CD4-positive, alpha-beta T cell treated with Interleukin-15 for 4 hours (primary cell): ENCODE data around the gene MRPS25.

ENCODE experiments used
- DNase-seq: peaks from one replicate; pipeline ENCODE4 v3.0.0-alpha.2; 2020; ENCODE audit warnings: low spot score

The MRPS25 gene

DNA sequence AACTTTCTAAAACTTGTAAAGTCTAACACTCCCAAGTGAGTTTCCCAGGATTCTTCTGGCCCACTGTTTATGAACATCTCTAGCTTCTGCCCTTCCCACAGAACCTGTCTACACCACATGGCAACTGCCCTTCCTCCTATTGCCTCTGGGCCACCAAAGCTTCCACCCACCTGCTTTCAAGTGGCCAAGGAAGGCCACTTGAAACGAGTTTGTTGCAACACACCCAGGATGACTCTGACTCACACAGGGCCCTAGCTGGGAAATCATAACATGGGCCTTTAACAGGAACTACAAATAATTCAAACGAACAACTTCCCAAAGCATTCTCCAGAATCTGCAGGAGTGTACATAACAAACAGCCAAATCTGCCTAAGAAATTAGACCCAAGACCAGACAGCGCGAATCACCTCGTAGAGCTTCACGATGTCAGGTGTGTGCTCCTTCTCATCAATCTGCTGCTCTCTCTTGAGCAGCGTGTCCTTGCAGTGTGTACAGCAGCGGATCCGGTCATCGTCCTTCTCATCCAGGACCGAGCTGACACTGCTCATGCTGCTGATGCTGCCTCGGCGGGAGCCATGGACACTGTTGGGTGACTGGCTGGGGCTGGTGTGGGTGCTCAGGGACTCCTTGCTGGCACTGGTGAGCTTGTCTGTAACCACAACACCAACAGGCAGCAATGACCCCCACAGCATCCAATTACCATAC is 17.0 kb upstream of the MRPS25 start:
- DNase-seq, result no peak

DNA sequence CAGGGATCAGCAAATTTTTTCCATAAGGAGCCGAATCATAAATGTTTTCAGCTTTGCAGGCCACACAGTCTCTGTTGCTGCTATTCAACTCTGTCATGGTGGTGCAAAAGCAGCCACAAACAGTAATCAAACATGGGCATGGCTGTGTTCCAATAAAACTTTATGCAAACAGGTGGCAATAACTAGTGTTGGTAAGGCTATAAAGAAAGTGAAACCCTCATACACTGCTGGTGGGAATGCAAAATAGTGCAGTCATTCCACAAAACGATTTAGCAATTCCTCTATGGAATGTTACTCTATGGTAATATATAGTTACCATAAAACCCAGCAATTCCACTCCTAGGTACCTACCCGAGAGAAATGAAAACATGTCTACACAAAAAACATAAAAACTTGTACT is 14.0 kb upstream of the MRPS25 start:
- DNase-seq, result no peak

DNA sequence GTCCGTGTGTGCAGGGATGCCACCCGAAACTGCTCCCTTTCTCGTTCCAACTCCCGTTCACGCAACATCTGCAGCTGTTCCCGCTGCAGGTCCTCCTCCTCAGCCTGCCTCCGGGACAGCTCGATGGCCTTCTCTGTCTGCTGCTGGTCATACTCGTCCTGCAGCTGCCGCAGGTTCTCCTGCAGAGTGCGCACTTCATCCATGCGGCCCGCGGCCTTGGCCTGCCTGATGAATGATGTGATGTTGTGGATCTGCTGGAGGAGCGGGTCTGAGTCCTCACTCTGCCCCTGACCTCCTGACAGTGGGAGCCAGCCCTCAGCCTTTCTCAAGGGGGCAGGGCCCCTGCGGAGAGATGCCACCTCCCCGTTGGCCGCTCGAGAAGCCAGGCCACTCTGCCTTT is 9.4 kb upstream of the MRPS25 start:
- no peak for DNase-seq

DNA sequence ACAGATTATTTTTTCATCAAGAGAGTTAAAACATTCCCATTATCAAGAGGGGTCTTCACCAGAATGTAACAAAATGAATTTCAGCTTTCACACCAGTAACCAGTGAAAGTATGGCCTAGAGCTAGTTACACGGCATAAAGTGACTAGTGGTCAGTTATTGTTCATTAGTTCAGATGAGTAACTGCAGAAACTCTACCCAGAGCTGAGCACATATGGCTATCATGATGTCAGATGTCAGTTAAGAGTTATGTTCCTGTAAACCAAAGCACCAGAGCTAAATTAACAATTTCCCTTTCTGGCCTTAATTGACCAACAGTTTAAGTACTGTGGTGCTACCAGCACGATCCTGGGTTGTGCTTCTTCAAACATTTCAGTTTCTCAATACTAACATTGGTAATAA is 6.6 kb upstream of the MRPS25 start:
- no peak for DNase-seq

DNA sequence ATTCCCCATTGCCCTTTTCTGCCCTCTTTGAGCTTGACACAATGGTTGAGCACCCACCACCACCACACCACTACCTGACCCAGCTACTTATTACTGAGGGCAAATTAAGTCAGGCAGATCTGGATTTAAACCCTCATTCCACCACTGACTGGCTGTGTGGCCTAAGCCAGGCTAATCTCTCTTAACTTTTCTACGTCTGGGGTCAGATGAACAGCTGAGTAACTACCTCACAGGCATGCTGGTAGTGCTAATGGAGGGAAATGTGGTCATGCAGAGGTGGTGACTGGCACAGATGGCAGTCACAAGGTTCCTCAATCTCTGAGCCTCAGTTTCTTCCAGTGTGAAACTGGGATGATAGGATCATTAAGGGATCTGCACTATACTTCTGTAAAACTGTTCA is 4.3 kb upstream of the MRPS25 start:
- no peak for DNase-seq

DNA sequence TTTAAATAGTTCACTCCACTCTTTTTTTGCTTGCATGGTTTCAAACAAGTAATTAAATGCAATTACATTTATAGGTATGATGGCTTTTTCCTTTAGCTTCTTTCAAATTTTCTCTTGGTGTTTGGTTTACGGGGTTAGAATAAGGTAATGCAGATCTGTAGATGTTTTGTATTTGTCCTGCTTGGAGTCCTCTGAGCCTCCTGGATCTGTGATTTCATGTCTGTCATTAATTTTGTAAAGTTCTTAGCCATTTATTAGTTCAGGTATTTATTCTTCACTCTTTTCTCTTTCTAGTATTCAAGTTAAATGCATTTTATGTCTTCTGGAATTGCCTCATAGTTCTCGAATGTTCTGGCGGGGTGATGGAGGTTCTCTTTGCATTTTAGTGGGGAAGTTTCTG is 1.4 kb upstream of the MRPS25 start:
- no peak for DNase-seq

DNA sequence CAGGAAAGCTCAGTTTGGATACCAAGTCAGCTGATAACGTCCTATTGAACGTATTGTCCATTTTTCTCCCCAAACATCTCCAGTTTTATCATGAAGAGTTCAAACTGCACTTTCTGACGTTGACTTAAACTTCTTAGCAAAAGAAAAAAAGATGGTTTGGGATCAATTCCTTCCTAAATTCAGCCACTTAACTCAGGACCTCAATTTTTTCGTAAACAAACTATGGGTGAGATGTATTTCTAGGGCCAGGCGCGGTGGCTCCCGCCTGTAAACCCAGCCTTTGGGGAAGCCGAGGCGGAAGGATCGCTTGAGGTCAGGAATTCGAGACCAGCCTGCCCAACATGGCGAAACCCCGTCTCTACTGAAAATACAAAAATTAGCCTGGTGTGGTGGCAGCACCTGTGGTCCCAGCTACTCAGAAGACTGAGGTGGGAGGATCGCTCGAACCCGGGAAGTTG is 464 bp upstream of the MRPS25 start:
- no peak for DNase-seq

DNA sequence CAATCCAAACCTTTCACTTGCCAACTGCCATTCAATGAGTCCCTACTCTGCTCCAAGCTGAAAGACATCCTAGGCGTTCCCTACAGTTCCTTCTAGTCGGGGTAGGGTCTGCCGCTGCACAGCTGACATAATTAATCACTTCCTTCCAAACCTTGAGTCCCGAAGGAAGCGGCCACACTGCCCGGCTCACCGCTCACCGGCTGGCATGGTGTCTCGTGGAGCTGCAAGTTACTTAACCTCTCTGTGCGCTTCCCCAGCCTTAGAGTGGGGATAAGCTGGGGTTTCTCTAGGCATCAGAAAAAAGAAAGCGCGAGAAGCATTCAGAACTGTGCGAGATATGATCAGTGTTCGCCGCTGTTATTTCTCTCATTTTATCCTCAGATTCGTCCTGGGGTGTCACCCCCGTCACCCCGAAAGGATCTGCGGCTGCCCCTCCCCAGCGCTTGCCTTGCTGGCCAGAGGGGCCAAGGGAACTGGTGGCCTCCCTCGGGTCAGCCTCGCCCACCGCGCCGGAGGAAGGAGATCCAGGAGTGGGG is 748 bp downstream of the MRPS25 start:
- DNase-seq, result peak; percentile 9

DNA sequence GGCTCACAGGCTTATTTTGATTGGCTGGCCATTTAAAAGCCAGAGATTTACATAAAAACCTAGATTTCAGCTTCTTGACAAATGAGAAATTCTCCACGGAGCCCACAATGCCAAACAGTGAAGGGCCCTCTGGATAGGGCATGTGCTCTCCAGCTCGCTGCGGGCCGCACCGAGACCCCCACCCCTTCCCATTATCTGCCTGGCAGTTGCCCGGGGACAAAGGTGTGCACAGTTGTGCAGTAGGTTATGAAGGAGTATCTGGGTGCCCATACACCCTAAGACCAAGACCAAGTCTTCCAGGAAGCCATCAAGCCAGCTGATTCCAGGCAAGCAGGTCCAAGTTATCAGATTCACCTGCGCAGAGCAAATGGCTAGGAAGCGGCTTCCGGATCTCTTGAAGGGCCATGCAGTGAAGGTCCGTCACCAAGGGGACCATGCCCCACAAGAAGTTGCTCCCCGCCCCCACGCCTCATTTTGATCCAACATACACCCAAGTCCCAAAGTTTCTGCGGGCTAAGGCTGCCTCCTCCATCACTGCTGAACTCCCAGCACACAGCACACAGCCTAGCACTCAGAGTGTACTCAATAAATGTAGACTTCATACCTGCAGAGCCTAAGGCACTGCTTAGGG is 1.3 kb downstream of the MRPS25 start:
- DNase-seq, result no peak

DNA sequence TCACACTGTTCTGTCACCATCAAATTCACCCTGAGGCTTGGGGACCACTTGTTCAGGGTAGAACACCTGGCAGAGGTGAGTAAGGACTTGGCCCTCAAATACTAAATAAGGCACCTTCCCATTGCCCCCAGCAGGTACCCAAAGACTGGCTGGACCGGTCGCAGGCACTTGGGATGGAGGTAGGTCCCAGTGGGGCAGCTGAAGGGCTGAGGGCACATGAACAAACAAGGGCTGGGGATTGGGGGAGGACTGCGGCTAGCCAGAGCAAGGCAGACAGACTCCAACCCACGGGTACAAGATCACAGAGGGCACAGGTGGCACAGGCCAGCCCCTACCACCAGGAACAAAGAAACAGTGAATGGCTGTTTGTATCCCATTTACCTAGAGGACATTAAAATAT is 1.9 kb downstream of the MRPS25 start:
- DNase-seq, result no peak

DNA sequence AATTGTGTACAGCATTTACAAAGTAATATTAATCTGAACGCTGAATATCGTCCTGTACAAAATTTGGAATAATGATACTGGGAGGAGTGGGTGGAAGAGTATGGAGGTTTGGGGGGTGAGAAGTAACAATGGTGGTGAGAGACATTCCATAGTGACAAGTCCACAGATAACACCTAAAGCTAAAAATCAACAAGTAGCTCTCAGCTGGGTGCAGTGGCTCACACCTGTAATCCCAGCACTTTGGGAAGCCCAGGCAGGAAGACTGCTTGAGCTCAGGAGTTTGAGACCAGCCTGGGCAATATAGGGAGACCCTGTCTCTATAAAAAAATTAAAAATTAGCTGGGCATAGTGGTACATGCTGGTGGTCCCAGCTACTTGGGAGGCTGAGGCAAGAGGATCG is 5.1 kb downstream of the MRPS25 start:
- no peak for DNase-seq

DNA sequence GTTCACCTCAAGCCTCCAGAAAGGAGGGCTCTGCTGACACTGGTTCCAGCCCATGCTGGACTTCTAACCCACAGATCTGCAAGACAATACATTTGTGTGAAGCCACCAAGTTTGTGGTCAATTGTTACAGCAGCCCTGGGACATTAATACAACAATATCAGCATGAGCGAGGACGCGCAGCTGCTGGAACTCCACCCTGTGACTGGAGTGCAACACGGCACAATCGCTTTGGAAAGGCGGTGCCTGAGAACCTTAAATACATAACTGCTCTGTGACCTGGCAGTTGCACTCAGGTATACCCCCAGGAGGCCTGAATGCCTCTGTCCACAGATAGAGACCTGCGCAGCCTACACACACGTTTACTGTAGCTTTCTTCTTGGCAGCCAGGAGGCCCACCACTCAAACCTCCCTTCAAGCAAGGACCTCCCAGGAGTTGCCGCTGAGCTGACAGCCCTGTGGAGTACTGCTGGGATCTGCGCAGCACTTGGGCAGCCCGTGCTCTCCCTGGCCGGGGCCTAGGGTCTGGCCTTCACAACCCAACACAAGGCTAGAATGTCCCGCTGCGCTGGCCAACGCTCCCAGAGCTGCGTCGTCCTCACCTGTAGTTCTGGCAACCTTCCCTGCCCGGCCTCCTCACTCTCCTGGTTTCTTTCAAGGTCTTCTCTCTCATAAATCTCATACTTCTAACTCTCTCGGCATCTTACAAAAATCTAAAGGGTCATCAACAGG is 8.3 kb downstream of the MRPS25 start:
- DNase-seq, result no peak

DNA sequence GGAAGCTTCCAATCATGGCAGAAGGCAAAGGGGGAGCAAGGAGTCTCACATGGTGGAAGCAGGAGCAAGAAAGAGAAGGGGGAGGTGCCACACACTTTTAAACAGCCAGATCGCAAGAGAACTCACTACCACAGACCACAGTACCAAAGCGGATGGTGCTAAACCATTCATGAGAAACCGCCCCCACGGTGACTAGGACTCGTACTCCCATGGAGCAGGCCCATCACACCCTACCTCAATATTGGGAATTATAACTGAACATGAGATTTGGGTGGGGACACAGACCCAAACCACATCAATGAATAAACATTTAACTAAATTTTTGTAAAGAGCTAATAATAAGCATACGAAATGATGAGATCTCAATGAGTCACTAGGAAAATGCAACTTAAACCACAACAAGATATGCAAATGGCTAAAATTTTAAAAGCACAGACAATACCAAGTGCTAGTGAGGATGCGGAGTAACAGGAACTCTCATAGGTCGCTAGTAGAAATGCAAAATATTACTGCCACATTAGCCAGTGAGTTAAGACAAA is 10.0 kb downstream of the MRPS25 start:
- peak; percentile 52 for DNase-seq

DNA sequence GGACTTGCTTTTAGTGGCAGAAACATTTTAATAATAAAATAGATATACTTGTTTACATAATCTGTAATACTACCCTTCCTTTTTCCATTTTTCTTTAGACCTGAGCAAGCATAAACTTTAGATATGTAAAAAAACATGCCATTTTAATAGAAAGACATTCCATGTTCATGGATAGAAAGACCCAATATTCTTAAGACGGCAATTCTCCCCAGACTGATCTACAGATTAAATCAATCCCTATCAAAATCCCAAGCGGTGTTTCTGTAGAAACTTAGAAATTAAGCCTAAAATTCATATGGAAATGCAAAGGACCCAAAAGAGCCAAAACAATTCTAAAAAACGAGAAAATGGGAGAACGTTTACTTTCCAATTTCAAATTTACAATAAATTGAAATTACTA is 11.6 kb downstream of the MRPS25 start:
- DNase-seq, result no peak

DNA sequence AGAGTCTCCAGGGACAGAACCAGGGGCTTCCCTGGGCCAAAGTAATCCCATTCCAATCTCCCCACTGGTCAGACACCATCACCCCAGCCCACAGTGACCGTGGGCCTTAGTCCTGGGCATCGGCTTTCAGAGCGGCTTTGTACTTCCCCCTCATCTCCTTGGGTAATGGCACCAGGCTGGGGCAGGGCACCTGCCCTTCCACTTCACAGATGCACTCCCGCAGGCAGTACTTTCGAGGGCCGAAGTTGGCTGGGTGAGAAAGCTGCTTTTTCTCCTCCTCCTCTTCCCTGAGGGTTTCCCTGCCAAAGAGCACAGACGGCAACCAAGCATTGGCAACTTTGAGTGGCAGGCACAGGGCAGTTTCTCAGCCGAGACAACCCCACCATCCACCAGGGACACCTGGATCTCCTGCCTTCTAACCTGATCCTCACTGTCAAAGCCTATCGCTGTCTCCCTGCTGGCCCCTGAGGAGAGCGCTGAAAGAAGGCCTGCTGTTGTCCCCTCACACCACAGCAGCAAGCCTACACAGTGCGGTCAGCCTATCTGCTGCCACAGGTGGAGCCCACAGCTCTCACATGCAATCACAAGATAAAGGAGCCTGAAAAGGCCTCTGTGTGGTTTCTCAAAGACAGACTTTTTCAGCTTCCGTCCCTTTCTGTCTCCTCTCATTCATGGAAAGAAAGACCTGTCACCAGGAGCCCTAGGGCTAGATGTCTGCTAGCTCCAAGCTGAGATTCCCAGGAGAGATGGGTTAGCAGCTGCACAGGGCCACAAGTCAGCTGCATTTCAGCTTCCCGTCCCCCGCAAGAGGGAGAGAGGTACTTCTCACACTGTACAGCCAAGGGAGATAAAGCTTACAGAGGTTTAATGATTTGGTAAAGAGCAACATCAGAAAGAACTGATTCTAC is 12.5 kb downstream of the MRPS25 start:
- DNase-seq, result no peak

DNA sequence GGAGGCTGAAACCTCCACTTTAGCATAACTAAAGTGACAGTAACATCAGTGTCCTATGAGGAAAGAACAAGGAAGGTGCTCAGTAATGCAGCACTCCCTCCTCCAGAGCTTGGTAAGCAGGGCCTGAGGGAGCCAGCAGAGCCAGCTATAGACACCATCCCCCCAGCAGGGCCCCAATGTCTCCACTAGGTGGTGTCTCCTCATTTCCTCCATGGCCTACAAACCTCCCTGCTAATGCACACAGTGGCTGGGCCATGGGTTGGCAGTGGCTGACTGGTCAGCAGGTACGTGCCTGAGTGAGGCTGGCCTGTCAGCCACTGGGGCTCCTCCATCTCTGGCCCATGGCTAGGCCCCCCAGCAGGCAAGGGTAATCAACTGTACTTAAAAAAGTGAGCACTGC is 13.6 kb downstream of the MRPS25 start:
- DNase-seq, result peak; percentile 33

DNA sequence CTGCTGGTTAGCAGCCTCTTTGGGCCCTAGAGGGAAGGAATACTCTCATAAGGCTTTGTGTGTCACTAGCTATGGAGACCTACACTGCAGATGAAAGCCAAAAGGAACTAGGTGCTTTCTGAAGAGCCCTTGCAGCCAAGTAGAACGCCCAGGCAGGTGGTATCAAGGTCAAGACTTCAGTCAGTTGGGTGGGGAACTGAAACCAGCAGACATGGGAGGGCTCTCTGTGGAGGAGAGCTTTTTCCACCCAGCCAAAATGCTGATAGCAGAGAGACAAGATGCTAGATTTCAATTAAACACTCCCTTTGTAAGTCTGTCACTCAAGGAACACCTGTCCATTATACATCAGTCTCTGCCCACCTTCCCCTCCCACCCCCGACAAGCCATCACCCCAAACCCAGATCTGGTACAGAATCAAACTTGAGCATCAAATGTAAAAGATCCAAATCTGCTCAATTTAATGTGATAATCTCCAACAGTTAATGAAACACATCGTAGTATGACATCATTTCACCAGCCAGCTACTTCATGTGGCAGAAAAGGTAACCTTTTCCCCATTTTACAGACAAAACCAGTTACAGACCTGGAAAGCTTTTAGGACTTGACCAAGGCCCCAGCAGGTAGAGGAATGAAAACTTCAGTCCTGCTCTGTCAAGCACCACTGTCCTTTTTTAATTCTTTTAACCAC is 14.6 kb downstream of the MRPS25 start:
- DNase-seq, result no peak

DNA sequence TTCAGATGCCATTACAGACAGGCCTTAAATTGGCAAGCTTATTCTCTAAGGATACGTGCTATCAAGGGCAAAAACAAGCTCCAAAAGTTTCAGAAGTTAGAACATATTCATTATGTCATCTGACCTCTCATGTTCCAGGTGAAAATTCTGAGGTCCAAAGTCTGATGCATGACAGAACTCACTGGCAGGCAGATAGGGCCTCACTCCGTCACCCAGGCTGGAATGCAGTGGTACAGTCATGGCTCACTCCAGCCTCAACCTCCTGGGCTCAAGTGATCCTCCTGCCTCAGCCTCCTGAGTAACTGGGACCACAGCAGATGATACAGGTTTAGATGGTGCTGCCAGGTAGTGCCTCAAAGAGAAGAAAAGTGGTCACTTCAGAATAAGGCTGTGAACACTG is 15.5 kb downstream of the MRPS25 start:
- no peak for DNase-seq

DNA sequence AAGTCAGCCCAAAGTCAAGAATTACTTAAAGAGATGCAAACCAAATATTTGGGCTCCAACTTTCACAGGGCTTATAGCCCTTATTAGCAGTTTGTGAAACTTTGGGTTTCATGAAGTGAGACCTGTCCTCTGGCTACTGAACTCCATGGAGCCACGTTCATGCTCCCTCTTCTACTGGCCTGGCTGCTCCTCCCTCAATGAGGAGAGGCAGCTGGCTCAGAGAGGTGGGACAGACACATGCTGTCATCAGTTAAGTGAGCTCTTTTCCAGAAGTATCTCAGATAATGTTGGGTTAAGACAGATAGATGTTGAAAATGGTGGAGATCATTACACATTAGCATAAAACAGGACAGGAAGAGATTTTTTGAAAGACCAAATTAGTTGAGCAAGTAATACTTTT is 19.4 kb downstream of the MRPS25 start:
- no peak for DNase-seq

DNA sequence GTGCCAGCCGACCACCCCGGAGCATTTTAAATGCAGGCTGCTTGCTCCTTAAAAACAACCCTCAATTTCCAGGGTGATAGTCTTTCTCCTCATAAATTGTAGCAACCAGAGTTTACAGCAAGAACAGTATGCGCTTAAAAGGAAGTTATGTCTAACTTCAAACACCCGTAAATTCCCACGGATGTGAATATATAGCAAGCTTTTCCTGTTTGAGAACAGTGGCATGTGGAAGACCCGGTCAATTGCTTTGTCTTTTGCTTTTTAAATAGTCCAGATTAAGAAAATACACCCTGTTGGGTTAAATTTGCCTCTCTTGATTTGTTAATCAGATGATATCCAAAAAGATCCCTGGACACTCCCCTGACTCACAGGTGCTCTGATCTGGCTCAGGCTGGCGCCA is 20.8 kb downstream of the MRPS25 start:
- DNase-seq, result no peak
